ENCODE results near the gene EBF3. TPM values are rescaled to one million over a fixed set of nuclear protein-coding genes. Genes with fewer than 3 reads are reported as not detected.

The EBF3 gene
- total RNA-seq, 1 donor from 2014 or later = 0.15 TPM

GRCh38 chr10:129898706-129899268 is 65.3 kb downstream of the EBF3 start:
- Histone ChIP-seq H2AFZ (replicated peaks) (no peak overlapping the region), H3K27ac (no peak overlapping the region), H4K20me1 (ENCODE audit: low read depth) (peaks cover 7% of the 10 kb centered on the region), H3K79me2 (ENCODE audit: low read depth) (no peaks in the 10 kb centered on the region), H3K4me2 (peak overlapping the region; percentile 76), H3F3A (ENCODE audit: low read depth) (peaks cover 23% of the 10 kb centered on the region), H3K36me3 (no peaks in the 10 kb centered on the region), H3K4me3 (no peak overlapping the region), H3K4me1 (peaks cover 53% of the 10 kb centered on the region), H3K9me3 (ENCODE audit: low read depth) (no peaks in the 10 kb centered on the region), H3K27me3 (peaks cover 14% of the 10 kb centered on the region), H3K9ac (no peak overlapping the region)
- Mint-ChIP-seq H3K27ac (no peak overlapping the region), H3K27me3 (ENCODE audit: insufficient read depth, low read depth) (peaks cover 9% of the 10 kb centered on the region), H3K4me3 (no peak overlapping the region), H3K4me1 (peaks cover 50% of the 10 kb centered on the region), H3K36me3 (no peaks in the 10 kb centered on the region), H3K9me3 (no peaks in the 10 kb centered on the region)
- no peak for DNase-seq (ENCODE audit: low spot score)
- TF ChIP-seq EZH2phosphoT487 (IDR thresholded peaks at IDR 0.05) = no peak
- TF ChIP-seq CTCF (IDR thresholded peaks at IDR 0.05) = no peak
- TF ChIP-seq EZH2 (IDR thresholded peaks at IDR 0.05) = no peak

GRCh38 chr10:129897871-129898626 is 66.0 kb downstream of the EBF3 start:
- H3K4me1 ChIP-seq = peaks cover 53% of the 10 kb centered on the region
- H3K79me2 ChIP-seq (ENCODE audit: low read depth) = no peaks in the 10 kb centered on the region
- Mint-ChIP-seq H3K4me1 (peaks cover 56% of the 10 kb centered on the region), H3K36me3 (no peaks in the 10 kb centered on the region), H3K27ac (no peak overlapping the region), H3K27me3 (ENCODE audit: insufficient read depth, low read depth) (peaks cover 9% of the 10 kb centered on the region), H3K4me3 (peak overlapping the region; percentile 44), H3K9me3 (no peaks in the 10 kb centered on the region)
- DNase-seq (ENCODE audit: low spot score) = no peak
- TF ChIP-seq CTCF (IDR thresholded peaks at IDR 0.05) (no peak), EZH2phosphoT487 (IDR thresholded peaks at IDR 0.05) (no peak), EZH2 (IDR thresholded peaks at IDR 0.05) (no peak)
- no peak overlapping the region for H3K27ac ChIP-seq
- no peak overlapping the region for H3K9ac ChIP-seq
- H2AFZ ChIP-seq (replicated peaks) = no peak overlapping the region
- H3K4me3 ChIP-seq = no peak overlapping the region
- no peaks in the 10 kb centered on the region for H3K9me3 ChIP-seq (ENCODE audit: low read depth)
- H3K27me3 ChIP-seq = peaks cover 14% of the 10 kb centered on the region
- peaks cover 7% of the 10 kb centered on the region for H4K20me1 ChIP-seq (ENCODE audit: low read depth)
- H3K4me2 ChIP-seq = peak overlapping the region; percentile 76
- H3F3A ChIP-seq (ENCODE audit: low read depth) = peaks cover 23% of the 10 kb centered on the region
- H3K36me3 ChIP-seq = no peaks in the 10 kb centered on the region

- H2AFZ ChIP-seq (replicated peaks) = no peak overlapping the region
- H3K27ac ChIP-seq = peak overlapping the region; percentile 27
- peak overlapping the region; percentile 87 for H3K27ac Mint-ChIP-seq
- H3K27me3 Mint-ChIP-seq (ENCODE audit: insufficient read depth, low read depth) = peaks cover 9% of the 10 kb centered on the region
- H3K36me3 ChIP-seq = no peaks in the 10 kb centered on the region
- H3K27me3 ChIP-seq = peaks cover 14% of the 10 kb centered on the region
- H3K4me2 ChIP-seq = peak overlapping the region; percentile 76
- H3K4me3 ChIP-seq = peak overlapping the region; percentile 26
- H3F3A ChIP-seq (ENCODE audit: low read depth) = peaks cover 23% of the 10 kb centered on the region
- no peaks in the 10 kb centered on the region for H3K79me2 ChIP-seq (ENCODE audit: low read depth)
- H3K4me3 Mint-ChIP-seq = no peak overlapping the region
- no peaks in the 10 kb centered on the region for H3K9me3 ChIP-seq (ENCODE audit: low read depth)
- H3K9ac ChIP-seq = no peak overlapping the region
- H3K9me3 Mint-ChIP-seq = no peaks in the 10 kb centered on the region
- peaks cover 7% of the 10 kb centered on the region for H4K20me1 ChIP-seq (ENCODE audit: low read depth)
- peaks cover 50% of the 10 kb centered on the region for H3K4me1 ChIP-seq
- H3K4me1 Mint-ChIP-seq = peaks cover 56% of the 10 kb centered on the region
- no peak for DNase-seq (ENCODE audit: low spot score)
- TF ChIP-seq EZH2phosphoT487 (IDR thresholded peaks at IDR 0.05) = no peak
- no peaks in the 10 kb centered on the region for H3K36me3 Mint-ChIP-seq
These were observed 67.2 kb downstream of the EBF3 start for GRCh38 chr10:129896860-129897200.
